Body of pancreas (tissue), 4 donors: Measurements from ENCODE around the gene OSBPL5. TPM values are rescaled to one million over a fixed set of nuclear protein-coding genes. Genes with fewer than 3 reads are reported as not detected.

ENCODE experiments used
- ATAC-seq: fragments of 150-250 bp; one replicate; pipeline ENCODE4 v1.9.1; 2016
- DNase-seq, 4 donors: peaks; one replicate each; pipeline ENCODE4 v3.0.0-alpha.2; 2019
- H3K27ac ChIP-seq, 4 donors: fragments of 200-600 bp; sonication (generic); 1 replicate in 3 of 4; 2 replicates in 1 of 4; pipeline versions ENCODE4 v1.5.1 to v1.6.1; 2016 to 2019; ENCODE audit warnings: mild to moderate bottlenecking in 1 of 4, mixed read lengths in 1 of 4, moderate library complexity in 1 of 4
- H3K27me3 ChIP-seq, 2 donors: fragments of 200-600 bp; sonication (generic); one replicate each; pipeline ENCODE4 v1.6.0; 2016; ENCODE audit warnings: mild to moderate bottlenecking in 1 of 2
- H3K36me3 ChIP-seq, 2 donors: fragments of 200-600 bp; sonication (generic); replicated peaks in 1 of 2; 2 replicates each; pipeline ENCODE4 v1.5.1; 2016; ENCODE audit warnings: low read depth in 2 of 2; ENCODE audit not compliant: insufficient read depth in 1 of 2
- H3K4me1 ChIP-seq: fragments of 200-600 bp; sonication (generic); one replicate; pipeline ENCODE4 v1.6.0; 2016
- H3K4me3 ChIP-seq, 2 donors: fragments of 200-600 bp; sonication (generic); 1 replicate in 1 of 2; 2 replicates in 1 of 2; pipeline ENCODE4 v1.5.1; 2016 to 2019
- H3K9me3 ChIP-seq, 3 donors: fragments of 200-600 bp; sonication (generic); 1 replicate in 2 of 3; 2 replicates in 1 of 3; pipeline ENCODE4 v1.5.1; 2016
- CTCF ChIP-seq, 7 experiments: fragments of 450-650 bp in 4 of 7; fragments of 200-600 bp in 3 of 7; sonication (generic) in 3 of 7; IDR thresholded peaks; one replicate each; pipeline ENCODE4 v1.5.1; 2016 to 2019; ENCODE audit warnings: antibody characterized with exemption in 7 of 7
- POLR2A ChIP-seq, 3 donors: fragments of 450-650 bp; IDR thresholded peaks; one replicate each; pipeline ENCODE4 v1.6.1; 2016; ENCODE audit warnings: antibody characterized with exemption in 3 of 3, mild to moderate bottlenecking in 2 of 3
- WGBS, 2 donors: methylation state at CpG; one replicate each; pipeline ENCODE4 v1.1.5; 2017; 5-methylcytosine and 5-hydroxymethylcytosine counted together
- intact Hi-C: fragments of 100-400 bp; cut with DNase I; formaldehyde crosslinking; loops from one replicate; pipeline ENCODE4 v1.15.1; 2023
- total RNA-seq, 2 donors: library from RNA; depleted of rRNA; stranded (reverse); fragments of >200 nt; gene quantifications; one replicate each; pipeline ENCODE4 v1.1.0, GENCODE V29; 2016

Gene OSBPL5
- total RNA-seq, 2 donors from 2014 or later: 22.3 to 62.0 TPM

- H3K4me1 ChIP-seq: peaks cover 9% of the 10 kb centered on the region
- no peaks in the 10 kb centered on the region for H3K9me3 ChIP-seq
- DNase-seq (no peak), ATAC-seq (no peak)
- WGBS, 2 donors: 77 to 92% methylated on average over 6 to 8 of the region's 8 CpGs
- H3K27ac ChIP-seq: no peak overlapping the region
- H3K4me3 ChIP-seq: no peak overlapping the region
- H3K36me3 ChIP-seq: no peaks in the 10 kb centered on the region
- TF ChIP-seq POLR2A (IDR thresholded peaks at IDR 0.05): no peak
- TF ChIP-seq CTCF (IDR thresholded peaks at IDR 0.05): no peak
- intact Hi-C loops: no loop called here
- peaks cover 0 to 7% of the 10 kb centered on the region in 2 donors for H3K27me3 ChIP-seq
These were observed 42.5 kb upstream of the OSBPL5 start for GRCh38 chr11:3207526-3208189.

- no peaks in the 10 kb centered on the region for H3K9me3 ChIP-seq
- peaks cover 9% of the 10 kb centered on the region for H3K4me1 ChIP-seq
- TF ChIP-seq POLR2A (IDR thresholded peaks at IDR 0.05) (no peak), CTCF (IDR thresholded peaks at IDR 0.05) (no peak)
- DNase-seq (no peak), ATAC-seq (no peak)
- H3K4me3 ChIP-seq: no peak overlapping the region
- intact Hi-C loops: no loop called here
- H3K27ac ChIP-seq: no peak overlapping the region
- peaks cover 0 to 12% of the 10 kb centered on the region in 2 donors for H3K27me3 ChIP-seq
- no peaks in the 10 kb centered on the region for H3K36me3 ChIP-seq
- WGBS, 2 donors: 90 to 96% methylated on average over 1 of the region's 1 CpG
These were observed 41.8 kb upstream of the OSBPL5 start for GRCh38 chr11:3206922-3207204.

- WGBS, 2 donors: 76 to 78% methylated on average over 8 of the region's 8 CpGs
- Histone ChIP-seq H3K27me3 (peaks cover 0 to 13% of the 10 kb centered on the region in 2 donors), H3K27ac (no peak overlapping the region), H3K4me3 (no peak overlapping the region), H3K4me1 (peaks cover 9% of the 10 kb centered on the region), H3K36me3 (no peaks in the 10 kb centered on the region), H3K9me3 (no peaks in the 10 kb centered on the region)
- TF ChIP-seq CTCF (IDR thresholded peaks at IDR 0.05) (no peak), POLR2A (IDR thresholded peaks at IDR 0.05) (no peak)
- intact Hi-C loops: no loop called here
- DNase-seq (no peak), ATAC-seq (no peak)
These were observed 41.2 kb upstream of the OSBPL5 start for GRCh38 chr11:3206156-3206921.

- Histone ChIP-seq H3K4me3 (no peak overlapping the region), H3K27me3 (peaks cover 0 to 13% of the 10 kb centered on the region in 2 donors), H3K36me3 (no peaks in the 10 kb centered on the region), H3K27ac (no peak overlapping the region), H3K4me1 (peaks cover 9% of the 10 kb centered on the region), H3K9me3 (no peaks in the 10 kb centered on the region)
- intact Hi-C loops: no loop called here
- TF ChIP-seq CTCF (IDR thresholded peaks at IDR 0.05) (no peak), POLR2A (IDR thresholded peaks at IDR 0.05) (no peak)
- peak in 1 of 4 donors; percentile 1 for DNase-seq
- 28 to 43% methylated on average over 9 to 16 of the region's 16 CpGs for WGBS, 2 donors
- ATAC-seq: no peak
These were observed 40.4 kb upstream of the OSBPL5 start for GRCh38 chr11:3205261-3206155.
